Measurements from ENCODE around the gene KIF26A. TPM values are rescaled to one million over a fixed set of nuclear protein-coding genes. Genes with fewer than 3 reads are reported as not detected.

KIF26A gene
- total RNA-seq, 3 donors from 2014 or later = 1.4 to 4.6 (median 2.2) TPM

GRCh38 chr14:104220215-104221070, 82.1 kb downstream of the KIF26A start:
- no peaks in the 10 kb centered on the region for H3K4me1 ChIP-seq
- TF ChIP-seq POLR2A (IDR thresholded peaks at IDR 0.05) = no peak
- TF ChIP-seq, protein P1, sequence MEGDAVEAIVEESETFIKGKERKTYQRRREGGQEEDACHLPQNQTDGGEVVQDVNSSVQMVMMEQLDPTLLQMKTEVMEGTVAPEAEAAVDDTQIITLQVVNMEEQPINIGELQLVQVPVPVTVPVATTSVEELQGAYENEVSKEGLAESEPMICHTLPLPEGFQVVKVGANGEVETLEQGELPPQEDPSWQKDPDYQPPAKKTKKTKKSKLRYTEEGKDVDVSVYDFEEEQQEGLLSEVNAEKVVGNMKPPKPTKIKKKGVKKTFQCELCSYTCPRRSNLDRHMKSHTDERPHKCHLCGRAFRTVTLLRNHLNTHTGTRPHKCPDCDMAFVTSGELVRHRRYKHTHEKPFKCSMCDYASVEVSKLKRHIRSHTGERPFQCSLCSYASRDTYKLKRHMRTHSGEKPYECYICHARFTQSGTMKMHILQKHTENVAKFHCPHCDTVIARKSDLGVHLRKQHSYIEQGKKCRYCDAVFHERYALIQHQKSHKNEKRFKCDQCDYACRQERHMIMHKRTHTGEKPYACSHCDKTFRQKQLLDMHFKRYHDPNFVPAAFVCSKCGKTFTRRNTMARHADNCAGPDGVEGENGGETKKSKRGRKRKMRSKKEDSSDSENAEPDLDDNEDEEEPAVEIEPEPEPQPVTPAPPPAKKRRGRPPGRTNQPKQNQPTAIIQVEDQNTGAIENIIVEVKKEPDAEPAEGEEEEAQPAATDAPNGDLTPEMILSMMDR (IDR thresholded peaks at IDR 0.05) = no peak
- no peak for TF ChIP-seq POLR2AphosphoS5 (IDR thresholded peaks at IDR 0.05)
- H3K27me3 ChIP-seq = peaks cover 0 to 61% of the 10 kb centered on the region in 2 donors
- H3K4me3 ChIP-seq = no peak overlapping the region
- no peak overlapping the region for H3K27ac ChIP-seq
- intact Hi-C loops (cut with DNase I; ENCODE audit: low total_unique reads) = no loop called here
- H3K9me3 ChIP-seq = no peaks in the 10 kb centered on the region
- no peak for DNase-seq (ENCODE audit: low spot score in 2 of 2)
- H3K36me3 ChIP-seq = no peaks in the 10 kb centered on the region

- DNase-seq (ENCODE audit: low spot score in 2 of 2) = no peak
- peaks cover 0 to 58% of the 10 kb centered on the region in 2 donors for H3K27me3 ChIP-seq
- H3K4me1 ChIP-seq = no peaks in the 10 kb centered on the region
- TF ChIP-seq POLR2A (IDR thresholded peaks at IDR 0.05) = no peak
- intact Hi-C loops (cut with DNase I; ENCODE audit: low total_unique reads) = no loop called here
- H3K4me3 ChIP-seq = no peak overlapping the region
- no peak overlapping the region for H3K27ac ChIP-seq
- H3K9me3 ChIP-seq = no peaks in the 10 kb centered on the region
- no peaks in the 10 kb centered on the region for H3K36me3 ChIP-seq
Observed at GRCh38 chr14:104221071-104221625, 82.8 kb downstream of the KIF26A start.

- peaks cover 0 to 60% of the 10 kb centered on the region in 2 donors for H3K27me3 ChIP-seq
- no peak overlapping the region for H3K27ac ChIP-seq
- no peak for DNase-seq (ENCODE audit: low spot score in 2 of 2)
- H3K4me3 ChIP-seq = no peak overlapping the region
- no peaks in the 10 kb centered on the region for H3K36me3 ChIP-seq
- H3K9me3 ChIP-seq = peaks cover 0 to 1% of the 10 kb centered on the region in 2 donors
- H3K4me1 ChIP-seq = no peaks in the 10 kb centered on the region
- intact Hi-C loops (cut with DNase I; ENCODE audit: low total_unique reads) = no loop called here
- TF ChIP-seq POLR2AphosphoS5 (IDR thresholded peaks at IDR 0.05) (no peak), POLR2A (IDR thresholded peaks at IDR 0.05) (no peak)
- TF ChIP-seq, protein P1 (IDR thresholded peaks at IDR 0.05) = no peak
Observed at GRCh38 chr14:104221636-104222369, 83.4 kb downstream of the KIF26A start.

GRCh38 chr14:104222396-104223036, 84.1 kb downstream of the KIF26A start:
- no peak overlapping the region for H3K27ac ChIP-seq
- no peak overlapping the region for H3K4me3 ChIP-seq
- peaks cover 6 to 8% of the 10 kb centered on the region in 2 donors for H3K9me3 ChIP-seq
- DNase-seq (ENCODE audit: low spot score in 2 of 2) = no peak
- no peak for TF ChIP-seq POLR2A (IDR thresholded peaks at IDR 0.05)
- TF ChIP-seq, protein P1 (IDR thresholded peaks at IDR 0.05) = no peak
- intact Hi-C loops (cut with DNase I; ENCODE audit: low total_unique reads) = no loop called here
- H3K36me3 ChIP-seq = no peaks in the 10 kb centered on the region
- peaks cover 0 to 60% of the 10 kb centered on the region in 2 donors for H3K27me3 ChIP-seq
- H3K4me1 ChIP-seq = no peaks in the 10 kb centered on the region

Data from breast epithelium (tissue), 4 donors.